MCF 10A (cell line): Measurements from ENCODE around the gene APBB1. TPM values are rescaled to one million over a fixed set of nuclear protein-coding genes. Genes with fewer than 3 reads are reported as not detected.

Experiments
- BruUV-seq: library from RNA; stranded (reverse); fragments of 400-500 nt; replicated peaks from 2 replicates; lab custom pipeline; 2021; lab: Mats Ljungman, UMichigan
- CTCF ChIA-PET: fragments of 300-600 bp; sonication (Branson Sonifier 250); formaldehyde crosslinking; extraction: SDS; loops from one replicate; lab custom pipeline; 2021; ENCODE audit warnings: antibody characterized with exemption, inconsistent platforms; lab: Yijun Ruan, JAX
- POLR2A ChIA-PET: fragments of 300-600, 350-650 bp; sonication (Branson Sonifier 250); formaldehyde crosslinking; extraction: SDS; loops from one replicate; lab custom pipeline; 2020; ENCODE audit warnings: antibody characterized with exemption, inconsistent platforms; lab: Yijun Ruan, JAX
- DNase-seq: peaks from one replicate; pipeline ENCODE4 v3.0.0-alpha.2; 2018; ENCODE audit not compliant: unreplicated experiment
- H3K27ac Mint-ChIP-seq: one replicate; pipeline ENCODE4 v1.8.0; 2022; ENCODE audit warnings: mild to moderate bottlenecking, low read depth, mixed read lengths; ENCODE audit not compliant: unreplicated experiment
- H3K27me3 Mint-ChIP-seq: one replicate; pipeline ENCODE4 v1.8.0; 2022; ENCODE audit warnings: mixed read lengths; ENCODE audit not compliant: insufficient read depth, unreplicated experiment
- H3K36me3 Mint-ChIP-seq: one replicate; pipeline ENCODE4 v1.8.0; 2022; ENCODE audit warnings: mild to moderate bottlenecking, moderate library complexity, mixed read lengths; ENCODE audit not compliant: insufficient read depth, unreplicated experiment
- H3K4me1 Mint-ChIP-seq: one replicate; pipeline ENCODE4 v1.8.0; 2022; ENCODE audit warnings: mixed read lengths; ENCODE audit not compliant: insufficient read depth, unreplicated experiment
- H3K4me3 Mint-ChIP-seq: one replicate; pipeline ENCODE4 v1.8.0; 2022; ENCODE audit warnings: mild to moderate bottlenecking, moderate library complexity, mixed read lengths; ENCODE audit not compliant: unreplicated experiment
- H3K9me3 Mint-ChIP-seq: one replicate; pipeline ENCODE4 v1.8.0; 2022; ENCODE audit warnings: mixed read lengths; ENCODE audit not compliant: unreplicated experiment
- CTCF ChIP-seq: fragments of 200-600 bp; IDR thresholded peaks from one replicate; pipeline ENCODE4 v1.8.0; 2022; ENCODE audit warnings: antibody characterized with exemption, mild to moderate bottlenecking; ENCODE audit not compliant: unreplicated experiment
- intact Hi-C: fragments of 100-400 bp; cut with micrococcal nuclease; formaldehyde crosslinking; loops from 2 replicates; pipeline ENCODE4 v1.14.1; 2022
- total RNA-seq: library from RNA; stranded (reverse); gene quantifications from 2 replicates; pipeline ENCODE4 v1.2.3, GENCODE V29; 2022

Gene APBB1
- total RNA-seq, 1 experiment from 2014 or later = 0.89 TPM

- Mint-ChIP-seq H3K4me1 (peaks cover 1% of the 10 kb centered on the region), H3K27ac (no peak overlapping the region), H3K9me3 (no peaks in the 10 kb centered on the region), H3K36me3 (no peaks in the 10 kb centered on the region), H3K4me3 (no peak overlapping the region), H3K27me3 (no peaks in the 10 kb centered on the region)
- BruUV-seq = no TSS peak
- no peak for DNase-seq
- POLR2A ChIA-PET = interaction anchor here (0.6 to 0.9 kb wide), 2 partner anchors 46 to 340 kb away, joined by 3 to 4 read pairs; no protein-coding TSS in a partner anchor
- intact Hi-C loops = loop anchor here (2.0 kb wide), 1 partner anchor 112 kb away; no protein-coding TSS in a partner anchor
- CTCF ChIA-PET = interaction anchor here (0.6 to 8.8 kb wide), 100 partner anchors 10 to 1220 kb away, joined by 3 to 176 read pairs (median 5); partner anchors contain the start of genes APBB1, ARFIP2, CAVIN3 and CCKBR
- no peak for TF ChIP-seq CTCF
Observed at GRCh38 chr11:6362185-6362872, 56.6 kb downstream of the APBB1 start.

GRCh38 chr11:6360183-6360582 lies 58.7 kb downstream of the APBB1 start:
- H3K36me3 Mint-ChIP-seq = no peaks in the 10 kb centered on the region
- ChIA-PET CTCF (interaction anchor here (1.0 to 8.8 kb wide), 9 partner anchors 7 to 337 kb away, joined by 3 to 176 read pairs (median 72); partner anchors contain the start of gene CAVIN3), POLR2A (no interaction called here)
- intact Hi-C loops = no loop called here
- H3K4me3 Mint-ChIP-seq = no peak overlapping the region
- TF ChIP-seq CTCF = no peak
- H3K27ac Mint-ChIP-seq = no peak overlapping the region
- H3K9me3 Mint-ChIP-seq = no peaks in the 10 kb centered on the region
- no peak for DNase-seq
- no peaks in the 10 kb centered on the region for H3K27me3 Mint-ChIP-seq
- BruUV-seq = no TSS peak
- H3K4me1 Mint-ChIP-seq = peaks cover 11% of the 10 kb centered on the region

- no TSS peak for BruUV-seq
- H3K27ac Mint-ChIP-seq = no peak overlapping the region
- POLR2A ChIA-PET = interaction anchor here (1.4 kb wide), 1 partner anchor 40 kb away, joined by 4 read pairs; no protein-coding TSS in a partner anchor
- no peaks in the 10 kb centered on the region for H3K9me3 Mint-ChIP-seq
- TF ChIP-seq CTCF = no peak
- peak; percentile 83 for DNase-seq
- H3K27me3 Mint-ChIP-seq = no peaks in the 10 kb centered on the region
- CTCF ChIA-PET = interaction anchor here (0.6 to 8.8 kb wide), 2 partner anchors 36 to 750 kb away, joined by 3 to 176 read pairs; partner anchors contain the start of gene CAVIN3
- no peak overlapping the region for H3K4me3 Mint-ChIP-seq
- intact Hi-C loops = no loop called here
- no peaks in the 10 kb centered on the region for H3K36me3 Mint-ChIP-seq
- H3K4me1 Mint-ChIP-seq = peaks cover 11% of the 10 kb centered on the region
Observed at GRCh38 chr11:6357222-6357621, 61.7 kb downstream of the APBB1 start.

- no peak for DNase-seq
- Mint-ChIP-seq H3K9me3 (no peaks in the 10 kb centered on the region), H3K4me3 (no peak overlapping the region), H3K27me3 (no peaks in the 10 kb centered on the region), H3K36me3 (no peaks in the 10 kb centered on the region), H3K4me1 (peaks cover 11% of the 10 kb centered on the region), H3K27ac (no peak overlapping the region)
- CTCF ChIA-PET = interaction anchor here (8.8 kb wide), 1 partner anchor 35 kb away, joined by 176 read pairs; the partner anchor contains the start of gene CAVIN3
- BruUV-seq = no TSS peak
- POLR2A ChIA-PET = no interaction called here
- TF ChIP-seq CTCF = no peak
- intact Hi-C loops = no loop called here
Observed at GRCh38 chr11:6356503-6357055, 62.3 kb downstream of the APBB1 start.
